GM18909 (cell line): ENCODE measurements around the gene CLMP.
"Not testable (repeated sequence)": the region's sequence is repeated elsewhere in the genome, so short reads cannot be mapped to it uniquely, and the experiment has no call there.

Experiments
- ATAC-seq: cut with Tn5 transposase; IDR thresholded peaks from one replicate; pipeline ENCODE4 v1.9.1; 2021; ENCODE audit warnings: mild to moderate bottlenecking; ENCODE audit not compliant: unreplicated experiment, poor library complexity

The CLMP gene

DNA sequence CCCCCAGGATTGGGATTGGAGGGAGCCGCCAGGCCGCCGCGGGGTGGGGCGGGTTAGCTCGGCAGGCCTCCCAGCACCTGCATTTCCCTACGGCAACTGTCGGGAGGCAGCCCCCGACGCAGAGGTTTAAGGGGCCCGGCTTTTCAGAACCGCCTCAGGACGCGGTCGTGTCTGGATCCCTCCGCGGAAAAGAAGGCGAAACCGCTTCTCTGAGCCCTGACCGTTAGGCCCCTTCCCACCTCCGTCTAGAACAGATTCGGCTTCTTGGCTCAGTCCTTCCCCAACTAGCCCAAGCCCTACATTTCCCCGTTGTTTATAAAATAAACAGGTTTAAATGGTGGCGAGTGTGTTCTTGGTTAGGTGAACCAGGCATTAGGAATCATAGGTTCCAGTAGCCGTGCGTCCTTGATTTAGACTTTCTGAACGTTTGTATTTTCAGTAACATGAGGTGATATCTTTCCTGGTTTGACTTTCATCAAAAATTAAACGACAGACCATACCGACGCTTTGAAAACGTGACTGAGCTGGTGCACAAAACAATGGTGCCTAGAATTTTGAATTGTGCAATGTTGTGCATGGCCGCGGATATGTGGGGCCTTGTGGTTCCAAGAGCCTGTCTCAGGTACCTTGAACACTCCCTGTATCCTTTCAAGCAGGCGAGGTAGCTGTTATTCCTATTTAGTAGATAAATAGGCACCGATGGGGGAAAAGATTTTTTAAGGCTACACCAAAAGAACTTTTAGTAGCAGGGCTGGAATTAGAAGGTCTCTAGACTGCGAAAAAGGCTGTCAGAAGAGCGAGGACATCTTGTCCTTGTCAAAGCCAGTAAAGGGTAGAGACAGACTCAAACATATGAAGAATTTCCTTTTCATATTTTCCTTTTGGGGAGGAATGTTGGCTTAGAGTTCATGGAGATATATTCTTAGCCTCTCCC is 131.9 kb downstream of the CLMP start:
- ATAC-seq, result peak; percentile 5

- ATAC-seq, result peak; percentile 90
Observed at GRCh38 chr11:123062158-123062891, 132.7 kb downstream of the CLMP start.

GRCh38 chr11:123061403-123062157 is 133.5 kb downstream of the CLMP start, which contains the start of gene HSPA8:
Gene HSPA8 (minus strand): TSS chr11:123062136. CDS start chr11:123061324, 812 bp downstream.
- ATAC-seq, result peak; percentile 22

DNA sequence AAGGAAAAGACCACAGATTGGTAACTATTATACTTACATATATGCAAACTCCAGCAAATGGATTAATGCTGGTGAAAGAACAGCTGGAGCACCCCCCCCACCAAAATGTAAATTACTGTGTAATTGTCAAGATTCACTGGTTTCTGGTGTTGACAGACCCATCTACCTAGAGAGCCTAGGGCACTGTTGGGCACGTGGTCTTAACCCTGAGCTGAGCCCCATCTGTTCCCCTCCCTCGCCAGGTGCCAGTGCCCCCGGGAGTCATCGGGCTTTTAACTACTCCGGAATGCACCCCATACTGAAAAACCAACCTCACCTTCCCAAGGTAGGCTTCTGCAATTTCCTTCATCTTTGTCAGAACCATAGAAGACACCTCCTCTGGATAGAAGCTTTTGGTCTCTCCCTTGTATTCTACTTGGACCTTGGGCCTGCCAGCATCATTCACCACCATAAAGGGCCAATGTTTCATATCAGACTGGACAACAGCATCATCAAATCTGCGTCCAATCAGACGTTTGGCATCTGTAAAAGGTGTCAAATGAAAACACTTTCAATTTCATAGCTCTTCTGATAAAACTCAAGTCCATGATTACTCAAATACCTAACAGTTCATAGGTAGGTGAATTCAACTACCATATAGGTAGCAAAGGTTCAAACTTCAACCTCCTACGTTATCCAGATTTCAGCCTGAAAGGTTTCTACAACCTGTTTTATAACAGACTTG is 134.6 kb downstream of the CLMP start:
- ATAC-seq, result no peak

GRCh38 chr11:123059041-123059920 is 135.8 kb downstream of the CLMP start:
- not testable (repeated sequence) for ATAC-seq

DNA sequence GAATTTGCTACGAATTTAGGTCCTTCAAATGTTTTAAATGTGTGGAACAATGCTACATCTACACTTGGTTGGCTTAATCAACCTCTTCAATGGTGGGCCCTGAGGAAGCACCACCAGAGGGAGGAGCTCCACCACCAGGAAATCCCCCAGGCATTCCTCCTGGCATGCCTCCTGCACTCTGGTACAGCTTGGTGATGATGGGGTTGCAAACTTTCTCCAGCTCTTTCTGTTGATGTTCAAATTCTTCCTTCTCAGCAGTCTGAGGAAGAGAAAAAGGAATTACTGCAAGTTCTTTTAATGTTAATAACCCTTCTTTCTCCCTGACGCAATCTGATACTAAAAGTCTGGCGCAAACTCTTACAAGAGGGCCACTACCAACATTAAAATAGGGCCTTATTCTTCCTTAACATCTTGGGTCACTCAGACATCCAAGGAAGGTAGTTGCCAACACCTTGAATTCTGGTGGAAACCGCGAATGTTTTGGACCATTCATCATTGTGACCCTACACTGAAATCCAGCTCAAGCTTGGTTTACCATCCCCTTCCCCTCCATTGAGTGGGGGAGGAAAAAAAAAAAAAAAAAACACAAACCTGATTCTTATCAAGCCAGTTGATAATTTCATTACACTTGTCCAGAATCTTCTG is 137.3 kb downstream of the CLMP start:
- no peak for ATAC-seq

- ATAC-seq, result no peak
Observed at GRCh38 chr11:123056835-123057491, 138.1 kb downstream of the CLMP start.

- ATAC-seq, result no peak
Observed at GRCh38 chr11:123055191-123055901, 139.7 kb downstream of the CLMP start.

DNA sequence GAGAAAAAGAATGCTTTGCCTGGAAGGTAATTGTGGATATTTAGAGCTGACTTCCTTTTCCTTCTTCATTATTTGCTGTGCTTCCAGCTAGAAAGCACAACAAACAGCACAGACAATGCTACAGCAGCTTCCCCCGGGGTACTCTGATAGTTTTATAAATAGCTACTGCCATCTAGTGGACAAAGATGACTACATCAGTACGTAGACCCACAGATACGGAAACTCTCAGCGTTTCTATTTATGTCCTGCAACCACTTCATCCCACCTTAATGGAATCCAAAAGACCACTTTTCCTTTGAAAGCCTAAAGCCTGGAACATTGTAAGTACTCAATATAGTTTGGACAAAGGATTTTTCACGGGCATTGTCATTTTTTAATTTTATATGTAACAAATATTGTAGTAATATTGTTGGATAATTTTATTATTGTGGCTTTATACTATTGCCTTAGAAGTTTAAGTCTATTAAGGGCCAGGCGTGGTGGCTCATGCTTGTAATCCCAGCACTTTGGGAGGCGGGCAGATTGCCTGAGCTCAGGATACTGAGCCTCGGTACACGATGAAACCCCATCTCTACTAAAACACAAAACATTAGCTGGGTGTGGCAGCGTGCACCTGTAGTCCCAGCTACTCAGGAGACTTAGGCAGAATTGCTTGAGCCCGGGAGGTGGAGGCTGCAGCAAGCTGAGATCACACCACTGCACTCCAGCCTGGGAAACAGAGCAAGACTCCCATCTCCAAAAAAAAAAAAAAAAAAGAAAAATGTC is 140.6 kb downstream of the CLMP start:
- ATAC-seq, result peak; percentile 78

GRCh38 chr11:123052901-123053721 is 141.9 kb downstream of the CLMP start:
- ATAC-seq, result no peak

DNA sequence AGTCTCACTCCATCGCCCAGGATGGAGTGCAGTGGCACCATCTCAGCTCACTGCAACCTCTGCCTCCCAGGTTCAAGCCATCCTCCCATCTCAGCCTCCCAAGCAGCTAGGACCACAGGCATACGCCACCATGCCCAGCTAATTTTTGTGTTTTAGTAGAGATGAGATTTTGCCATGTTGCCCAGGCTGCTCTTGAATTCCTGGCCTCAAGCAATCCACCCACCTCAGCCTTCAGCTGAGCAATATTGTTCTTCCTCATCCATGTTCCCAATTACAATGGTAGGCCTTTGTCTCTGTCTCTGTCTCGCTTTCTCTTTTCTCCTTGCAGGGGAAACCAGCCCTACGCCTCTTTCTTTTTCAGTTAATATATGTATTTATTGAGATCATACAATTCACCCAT is 143.4 kb downstream of the CLMP start:
- ATAC-seq, result no peak

DNA sequence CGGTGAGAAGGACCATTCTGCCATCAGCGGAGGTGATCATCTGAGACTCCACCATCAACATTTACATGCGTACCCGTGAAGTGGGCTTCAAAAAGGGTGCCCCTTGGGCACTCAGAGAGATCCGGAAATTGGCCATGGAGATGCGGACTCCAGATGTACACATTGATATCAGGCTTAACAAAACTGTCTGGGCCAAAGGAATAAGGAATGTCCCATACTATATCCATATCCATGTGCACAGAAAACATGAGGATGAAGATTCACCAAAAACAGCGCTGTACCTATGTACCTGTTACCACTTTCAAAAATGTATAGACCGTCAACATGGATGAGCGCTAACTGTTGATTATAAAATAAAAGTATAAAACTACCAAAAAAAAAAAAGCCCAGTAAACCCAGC is 143.9 kb downstream of the CLMP start:
- no peak for ATAC-seq

GRCh38 chr11:123047947-123048293 is 147.1 kb downstream of the CLMP start:
- no peak for ATAC-seq

GRCh38 chr11:123047266-123047946 is 147.6 kb downstream of the CLMP start:
- ATAC-seq, result no peak

DNA sequence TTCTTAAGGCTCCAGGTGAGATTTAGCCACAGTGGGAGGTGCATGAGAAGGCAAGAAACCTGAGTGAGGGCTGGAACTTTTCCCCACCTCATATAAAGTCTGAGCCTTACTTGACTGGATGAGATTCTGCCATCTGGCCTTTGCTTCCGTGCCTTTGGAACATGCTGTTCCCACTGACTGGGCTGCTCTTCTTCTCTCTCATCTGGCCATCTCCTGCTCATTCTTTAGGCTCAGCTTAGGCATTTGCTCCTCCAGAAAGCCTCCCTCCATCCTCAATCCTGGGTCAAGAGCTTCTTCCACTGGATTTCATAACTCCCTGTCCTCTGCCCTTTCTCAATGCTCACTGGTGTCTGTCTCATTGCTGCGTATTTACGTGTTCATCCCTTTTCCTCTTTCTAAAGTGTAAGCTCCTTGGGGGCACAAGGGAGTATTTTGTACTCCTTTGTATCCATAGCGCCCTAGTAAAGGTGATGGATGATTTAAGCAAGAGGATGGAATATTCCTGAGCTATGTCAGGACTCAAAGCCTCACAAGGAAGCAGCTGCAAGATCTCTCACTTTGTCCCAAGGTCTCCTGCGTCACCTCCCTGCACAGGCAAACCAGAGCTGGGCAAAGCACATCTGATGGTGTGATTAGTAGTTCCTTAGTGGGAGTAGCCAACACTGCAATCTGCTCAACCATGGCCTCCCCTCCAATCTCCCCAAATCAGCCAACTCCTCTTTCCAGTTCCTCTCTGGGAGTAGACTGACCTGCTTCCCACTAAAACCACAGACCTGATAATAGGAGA is 148.4 kb downstream of the CLMP start:
- no peak for ATAC-seq
